HCT116 (cell line): ENCODE data around the gene VDAC1. TPM values are rescaled to one million over a fixed set of nuclear protein-coding genes. Genes with fewer than 3 reads are reported as not detected.
"Not testable (repeated sequence)": the region's sequence is repeated elsewhere in the genome, so short reads cannot be mapped to it uniquely, and the experiment has no call there.

ENCODE experiments used
- ATAC-seq: fragments of 200-7000 bp; cut with Tn5 transposase; 2 replicates; pipeline ENCODE4 v1.9.1; 2020; ENCODE audit warnings: mild to moderate bottlenecking, moderate library complexity
- BruUV-seq: library from RNA; stranded (reverse); fragments of 400-500 nt; replicated peaks from 2 replicates; lab custom pipeline; 2021; lab: Mats Ljungman, UMichigan
- CTCF ChIA-PET: fragments of 300-600 bp; sonication (Branson Sonifier 250); formaldehyde crosslinking; loops from one replicate; lab custom pipeline; 2021; ENCODE audit warnings: antibody characterized with exemption; lab: Charles Lee
- POLR2A ChIA-PET: fragments of 300-600, 350-600 bp; sonication (Branson Sonifier 250); formaldehyde crosslinking; loops from one replicate; lab custom pipeline; 2021; ENCODE audit warnings: antibody characterized with exemption; lab: Charles Lee
- RAD21 ChIA-PET, 2 experiments: fragments of 300-600 bp; sonication (Branson Sonifier 250); formaldehyde crosslinking; loops; one replicate each; lab custom pipeline; 2023; ENCODE audit warnings: low total read pairs in 2 of 2; ENCODE audit not compliant: uncharacterized antibody in 2 of 2, unreplicated experiment in 2 of 2, low non-redundant PET in 1 of 2; lab: Charles Lee
- DNase-seq: peaks from one replicate; pipeline ENCODE4 v3.0.0-alpha.2; 2010; ENCODE audit warnings: low read depth, low spot score
- H2AFZ ChIP-seq: fragments of 200-600 bp; shearing (Covaris generic), sonication (generic); 2 replicates; pipeline ENCODE4 v1.6.1; 2017; ENCODE audit warnings: low read depth, mixed run types, mixed read lengths, antibody characterized with exemption, low read length; ENCODE audit not compliant: poor library complexity, severe bottlenecking
- H3K27ac ChIP-seq: 2 replicates; pipeline ENCODE4 v1.5.1; 2012; ENCODE audit warnings: low read depth, low read length
- H3K27me3 ChIP-seq: fragments of 200-600 bp; sonication (generic); 2 replicates; pipeline ENCODE4 v1.6.1; 2016; ENCODE audit warnings: mixed run types, low read length, mixed read lengths; ENCODE audit not compliant: insufficient read depth
- H3K36me3 ChIP-seq, 2 experiments: fragments of 200-500 bp in 1 of 2; fragments of 200-600 bp in 1 of 2; sonication (Bioruptor generic) in 1 of 2; sonication (generic) in 1 of 2; 2 replicates each; pipeline versions ENCODE4 v1.5.1 to v1.6.1; 2014 to 2016; ENCODE audit warnings: low read length in 2 of 2, inconsistent platforms in 1 of 2, mixed read lengths in 1 of 2, mixed run types in 1 of 2; ENCODE audit not compliant: insufficient read depth in 2 of 2, control insufficient read depth in 1 of 2
- H3K4me1 ChIP-seq, 2 experiments: fragments of 200-600 bp in 1 of 2; sonication (generic) in 1 of 2; 2 replicates each; pipeline versions ENCODE4 v1.5.1 to v1.6.1; 2012 to 2017; ENCODE audit warnings: low read length in 2 of 2, inconsistent platforms in 1 of 2, mild to moderate bottlenecking in 1 of 2, mixed read lengths in 1 of 2, mixed run types in 1 of 2, moderate library complexity in 1 of 2; ENCODE audit not compliant: insufficient read depth in 2 of 2, control insufficient read depth in 1 of 2
- H3K4me2 ChIP-seq: fragments of 200-600 bp; sonication (generic); 2 replicates; pipeline ENCODE4 v1.6.1; 2017; ENCODE audit warnings: mixed run types, low read length, mixed read lengths
- H3K4me3 ChIP-seq, 2 experiments: fragments of 200-600 bp in 1 of 2; sonication (generic) in 1 of 2; replicated peaks in 1 of 2; 2 replicates each; pipeline ENCODE4 v1.5.1; 2011 to 2016; ENCODE audit warnings: low read length in 2 of 2, control low read depth in 1 of 2, low read depth in 1 of 2, mild to moderate bottlenecking in 1 of 2, mixed read lengths in 1 of 2, mixed run types in 1 of 2
- H3K79me2 ChIP-seq: fragments of 200-600 bp; sonication (generic); 2 replicates; pipeline ENCODE4 v1.6.1; 2017; ENCODE audit warnings: mild to moderate bottlenecking, mixed run types, low read length, moderate library complexity, mixed read lengths; ENCODE audit not compliant: insufficient read depth
- H3K9ac ChIP-seq: fragments of 200-600 bp; sonication (generic); 2 replicates; pipeline ENCODE4 v1.6.1; 2016; ENCODE audit warnings: low read length, mixed read lengths
- H3K9me2 ChIP-seq: fragments of 200-600 bp; sonication (generic), shearing (Covaris generic); 2 replicates; pipeline ENCODE4 v1.6.1; 2017; ENCODE audit warnings: mixed run types, mild to moderate bottlenecking, moderate library complexity; ENCODE audit not compliant: insufficient read depth
- H3K9me3 ChIP-seq, 2 experiments: fragments of 200-500 bp in 1 of 2; fragments of 200-600 bp in 1 of 2; sonication (Bioruptor generic) in 1 of 2; sonication (generic) in 1 of 2; 2 replicates each; pipeline ENCODE4 v1.6.1; 2014 to 2017; ENCODE audit warnings: low read length in 2 of 2, mixed read lengths in 2 of 2, inconsistent platforms in 1 of 2, low read depth in 1 of 2, mild to moderate bottlenecking in 1 of 2, mixed run types in 1 of 2, moderate library complexity in 1 of 2; ENCODE audit not compliant: control insufficient read depth in 1 of 2, insufficient read depth in 1 of 2
- H4K20me1 ChIP-seq: fragments of 200-600 bp; sonication (generic), shearing (Covaris generic); 2 replicates; pipeline ENCODE4 v1.6.1; 2017; ENCODE audit warnings: mixed run types, mild to moderate bottlenecking, moderate library complexity; ENCODE audit not compliant: insufficient read depth
- JUND ChIP-seq: IDR thresholded peaks from 2 replicates; pipeline ENCODE4 v1.6.1; 2012
- POLR2A ChIP-seq: IDR thresholded peaks from 2 replicates; pipeline ENCODE4 v1.7.0; 2011; ENCODE audit warnings: borderline replicate concordance; ENCODE audit not compliant: insufficient read depth, insufficient read length; ENCODE audit errors: extremely low read depth
- POLR2AphosphoS5 ChIP-seq: IDR thresholded peaks from 2 replicates; pipeline ENCODE4 v1.6.1; 2011; ENCODE audit warnings: mild to moderate bottlenecking, low read depth, low read length, moderate library complexity
- SP1 ChIP-seq: IDR thresholded peaks from 2 replicates; pipeline ENCODE4 v1.6.1; 2012; ENCODE audit warnings: low read depth
- SRF ChIP-seq: IDR thresholded peaks from 2 replicates; pipeline ENCODE4 v1.6.1; 2012; ENCODE audit warnings: low read depth
- TCF7L2 ChIP-seq: IDR thresholded peaks from 2 replicates; pipeline ENCODE4 v1.7.0; 2011; ENCODE audit warnings: borderline replicate concordance, inconsistent platforms; ENCODE audit not compliant: insufficient read depth, insufficient read length; ENCODE audit errors: extremely low read depth
- ZBTB33 ChIP-seq: IDR thresholded peaks from 2 replicates; pipeline ENCODE4 v1.6.1; 2011; ENCODE audit warnings: mild to moderate bottlenecking, low read length, moderate library complexity; ENCODE audit not compliant: insufficient replicate concordance; ENCODE audit errors: extremely low read depth
- ZFX ChIP-seq: fragments of 450-650 bp; IDR thresholded peaks from 2 replicates; pipeline ENCODE4 v1.6.1; 2017
- intact Hi-C: fragments of 100-400 bp; cut with micrococcal nuclease; formaldehyde crosslinking; loops from 2 replicates; pipeline ENCODE4 v1.10.0; 2022
- total RNA-seq: library from RNA; stranded (reverse); gene quantifications from one replicate; pipeline ENCODE4 v1.2.1, GENCODE V29; 2021; ENCODE audit not compliant: unreplicated experiment

The VDAC1 gene
- total RNA-seq, 1 experiment from 2014 or later = 269 TPM

DNA sequence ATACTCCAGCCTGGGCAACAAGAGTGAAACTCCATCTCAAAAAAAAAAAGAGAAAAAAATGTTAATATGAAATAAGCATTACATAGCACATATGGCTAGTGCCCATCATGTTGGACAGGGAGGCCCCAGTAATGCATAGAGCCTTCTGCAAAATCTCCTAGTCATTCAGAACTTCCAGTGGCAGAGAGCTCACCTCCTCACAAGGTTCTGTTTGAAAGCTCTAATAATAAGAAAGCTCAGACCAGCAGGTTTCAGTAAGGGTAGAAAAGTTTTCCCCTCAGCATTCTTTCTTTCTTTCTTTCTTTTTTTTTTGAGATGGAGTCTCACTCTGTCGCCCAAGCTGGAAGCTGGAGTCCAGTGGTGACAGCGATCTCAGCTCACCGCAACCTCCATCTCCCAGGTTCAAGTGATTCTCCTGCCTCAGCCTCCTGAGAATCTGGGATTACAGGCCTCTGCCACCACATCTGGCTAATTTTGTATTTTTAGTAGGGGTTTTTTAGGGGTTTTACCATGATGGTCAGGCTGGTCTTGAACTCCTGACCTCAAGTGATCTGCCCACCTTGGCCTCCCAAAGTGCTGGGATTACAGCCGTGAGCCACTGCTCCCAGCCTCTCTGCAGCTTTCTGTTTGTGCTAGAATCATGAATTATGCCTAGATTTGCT lies 25.7 kb upstream of the VDAC1 start:
- H3K4me3 ChIP-seq, H3K4me2 ChIP-seq, DNase-seq, H3K9ac ChIP-seq, H4K20me1 ChIP-seq, H2AFZ ChIP-seq, ATAC-seq, H3K27me3 ChIP-seq, H3K79me2 ChIP-seq, POLR2A ChIA-PET, RAD21 ChIA-PET, H3K27ac ChIP-seq, BruUV-seq, H3K9me3 ChIP-seq, intact Hi-C loops, H3K9me2 ChIP-seq, H3K36me3 ChIP-seq: not testable (repeated sequence)
- CTCF ChIA-PET = interaction anchor here (2.3 kb wide), 1 partner anchor 9 kb away, joined by 8 read pairs; no protein-coding TSS in a partner anchor
- H3K4me1 ChIP-seq = peaks cover 0 to 16% of the 10 kb centered on the region in 2 experiments; a peak in 3 of 4 replicates

- DNase-seq (no peak), ATAC-seq (peak; percentile 15; the same call in 1 of the 2 replicates)
- RAD21 ChIA-PET = no interaction called here
- Histone ChIP-seq H3K9ac (no peak overlapping the region), H2AFZ (no peak overlapping the region), H3K9me3 (no peaks in the 10 kb centered on the region), H3K27ac (no peak overlapping the region), H3K4me3 (no peak overlapping the region), H3K36me3 (no peaks in the 10 kb centered on the region), H3K4me2 (peak overlapping the region; percentile 32), H3K9me2 (no peaks in the 10 kb centered on the region), H3K27me3 (no peaks in the 10 kb centered on the region), H3K4me1 (peaks cover 0 to 16% of the 10 kb centered on the region in 2 experiments; a peak in 3 of 4 replicates), H4K20me1 (no peaks in the 10 kb centered on the region), H3K79me2 (no peaks in the 10 kb centered on the region)
- TF ChIP-seq SP1 (no peak), ZBTB33 (no peak), TCF7L2 (no peak), JUND (no peak), ZFX (no peak), POLR2AphosphoS5 (no peak), POLR2A (no peak), SRF (no peak)
- intact Hi-C loops = no loop called here
- CTCF ChIA-PET = interaction anchor here (2.3 kb wide), 1 partner anchor 10 kb away, joined by 8 read pairs; no protein-coding TSS in a partner anchor
- BruUV-seq = no TSS peak
- POLR2A ChIA-PET = no interaction called here
Measured at GRCh38 chr5:134029156-134029555, 24.4 kb upstream of the VDAC1 start.
